HFFc6 (cell line): ENCODE data around the gene RANBP17. TPM values are rescaled to one million over a fixed set of nuclear protein-coding genes. Genes with fewer than 3 reads are reported as not detected.
"Not testable (repeated sequence)": the region's sequence is repeated elsewhere in the genome, so short reads cannot be mapped to it uniquely, and the experiment has no call there.

Experiments used
- DNase-seq: peaks from one replicate; pipeline ENCODE4 v3.0.0-alpha.2; 2018
- H3K27ac Mint-ChIP-seq: 2 replicates; pipeline ENCODE4 v1.8.0; 2020; ENCODE audit warnings: mild to moderate bottlenecking, mixed read lengths
- H3K27me3 Mint-ChIP-seq: 2 replicates; pipeline ENCODE4 v1.8.0; 2021; ENCODE audit warnings: mild to moderate bottlenecking, moderate library complexity, mixed read lengths; ENCODE audit not compliant: insufficient read depth
- H3K36me3 Mint-ChIP-seq: 2 replicates; pipeline ENCODE4 v1.8.0; 2021; ENCODE audit warnings: low read depth, mixed read lengths
- H3K4me1 Mint-ChIP-seq: 2 replicates; pipeline ENCODE4 v1.8.0; 2020; ENCODE audit warnings: low read depth, mixed read lengths
- H3K4me3 Mint-ChIP-seq: 2 replicates; pipeline ENCODE4 v1.8.0; 2020; ENCODE audit warnings: mild to moderate bottlenecking, moderate library complexity, mixed read lengths
- H3K9me3 Mint-ChIP-seq: 2 replicates; pipeline ENCODE4 v1.8.0; 2020; ENCODE audit warnings: mild to moderate bottlenecking, mixed read lengths
- total RNA-seq, 6 experiments: library from RNA; stranded (reverse); fragmentation: NEBNext Ultra II Directional; extraction: Animal tissue kit (Norgen Biotek cat#: 25700); gene quantifications; 2 replicates in 1 of 6; 3 replicates in 5 of 6; pipeline ENCODE4 v1.2.3, GENCODE V29; 2021
- TF ChIP-seq, protein P1 (sequence below): fragments of 200-600 bp; sonication (generic); IDR thresholded peaks from 2 replicates; pipeline ENCODE4 v1.5.0; 2021; ENCODE audit warnings: antibody characterized with exemption, mild to moderate bottlenecking

The RANBP17 gene
- total RNA-seq, 6 experiments from 2014 or later, result 3.3 to 7.2 (median 4.9) TPM

DNA sequence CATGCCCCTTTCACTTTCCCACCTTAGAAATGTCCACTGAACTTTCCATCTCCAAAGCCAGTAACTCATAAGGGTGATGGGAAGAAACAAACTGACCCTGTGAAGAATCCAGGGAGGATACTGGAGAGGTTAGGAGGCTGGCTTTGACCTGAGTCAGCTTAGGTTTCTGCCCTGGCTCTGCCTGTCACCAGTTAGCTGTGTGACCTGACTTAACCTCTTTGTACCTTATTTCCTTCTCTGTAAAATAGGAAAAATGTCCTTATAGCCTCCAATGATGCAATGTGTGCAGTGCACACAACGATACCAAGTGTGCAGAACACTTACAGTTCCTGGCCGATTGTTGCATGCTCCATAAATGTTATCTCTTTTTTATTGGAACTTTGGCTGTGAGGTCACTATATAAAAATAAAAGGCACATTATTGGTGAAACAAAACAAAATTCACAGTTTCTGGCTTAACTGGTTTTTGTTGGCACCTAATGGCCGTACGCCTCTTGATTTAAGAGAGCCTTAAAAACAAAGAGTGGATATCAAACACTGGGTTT, 40.5 kb upstream of the RANBP17 start:
- Mint-ChIP-seq H3K27ac (no peak overlapping the region), H3K4me1 (peaks cover 28% of the 10 kb centered on the region), H3K27me3 (peaks cover 6% of the 10 kb centered on the region), H3K36me3 (peaks cover 6% of the 10 kb centered on the region; the same call in 1 of the 2 replicates), H3K9me3 (peaks cover 6% of the 10 kb centered on the region; the same call in 1 of the 2 replicates), H3K4me3 (no peak overlapping the region)
- no peak for DNase-seq
- TF ChIP-seq, protein P1, sequence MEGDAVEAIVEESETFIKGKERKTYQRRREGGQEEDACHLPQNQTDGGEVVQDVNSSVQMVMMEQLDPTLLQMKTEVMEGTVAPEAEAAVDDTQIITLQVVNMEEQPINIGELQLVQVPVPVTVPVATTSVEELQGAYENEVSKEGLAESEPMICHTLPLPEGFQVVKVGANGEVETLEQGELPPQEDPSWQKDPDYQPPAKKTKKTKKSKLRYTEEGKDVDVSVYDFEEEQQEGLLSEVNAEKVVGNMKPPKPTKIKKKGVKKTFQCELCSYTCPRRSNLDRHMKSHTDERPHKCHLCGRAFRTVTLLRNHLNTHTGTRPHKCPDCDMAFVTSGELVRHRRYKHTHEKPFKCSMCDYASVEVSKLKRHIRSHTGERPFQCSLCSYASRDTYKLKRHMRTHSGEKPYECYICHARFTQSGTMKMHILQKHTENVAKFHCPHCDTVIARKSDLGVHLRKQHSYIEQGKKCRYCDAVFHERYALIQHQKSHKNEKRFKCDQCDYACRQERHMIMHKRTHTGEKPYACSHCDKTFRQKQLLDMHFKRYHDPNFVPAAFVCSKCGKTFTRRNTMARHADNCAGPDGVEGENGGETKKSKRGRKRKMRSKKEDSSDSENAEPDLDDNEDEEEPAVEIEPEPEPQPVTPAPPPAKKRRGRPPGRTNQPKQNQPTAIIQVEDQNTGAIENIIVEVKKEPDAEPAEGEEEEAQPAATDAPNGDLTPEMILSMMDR, result no peak

DNA sequence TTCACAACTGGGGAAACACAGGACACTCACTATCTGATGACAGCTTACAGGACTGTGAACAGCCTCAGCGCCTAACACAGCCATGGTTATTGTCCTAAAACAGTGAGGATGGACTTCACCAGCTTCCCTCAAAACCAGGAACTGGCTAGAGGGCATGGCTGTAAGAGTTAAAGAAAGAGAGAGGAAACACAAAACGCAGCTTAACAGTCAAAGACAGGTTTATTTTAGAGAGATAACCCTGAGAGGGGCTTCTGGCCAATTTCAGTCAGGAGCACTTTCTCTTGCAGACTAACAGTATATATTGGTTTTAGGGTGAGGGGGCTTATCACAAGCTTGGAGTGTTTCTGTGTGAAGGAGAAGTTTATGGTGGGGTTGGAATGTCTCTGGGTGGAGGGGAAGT, 35.7 kb upstream of the RANBP17 start:
- DNase-seq, result no peak
- Mint-ChIP-seq H3K4me1 (peaks cover 3% of the 10 kb centered on the region; the same call in 1 of the 2 replicates), H3K4me3 (no peak overlapping the region), H3K36me3 (peaks cover 8% of the 10 kb centered on the region; the same call in 1 of the 2 replicates), H3K27ac (no peak overlapping the region), H3K27me3 (peaks cover 6% of the 10 kb centered on the region; the same call in 1 of the 2 replicates), H3K9me3 (peaks cover 8% of the 10 kb centered on the region; the same call in 1 of the 2 replicates)
- TF ChIP-seq, protein P1, result no peak

DNA sequence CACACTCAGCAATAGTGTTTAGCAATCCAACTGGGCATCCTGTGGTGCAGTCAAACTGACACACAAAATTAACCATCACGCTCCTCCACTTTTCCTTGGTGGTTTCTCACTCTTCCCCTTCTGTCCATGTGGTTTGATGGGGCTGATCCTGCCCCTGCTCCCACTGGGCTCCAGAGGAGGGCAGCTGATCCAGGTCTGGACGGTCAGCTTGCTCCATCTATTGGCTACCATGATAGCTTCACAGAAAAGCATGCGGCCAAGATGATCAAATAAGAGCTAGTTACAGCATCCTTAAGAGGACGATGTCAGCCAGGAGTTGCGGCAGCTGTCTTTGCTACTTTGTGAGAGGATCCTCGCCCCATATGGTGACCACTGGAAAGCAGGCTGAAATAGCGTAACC, 29.6 kb upstream of the RANBP17 start:
- Mint-ChIP-seq H3K4me1 (no peaks in the 10 kb centered on the region; the same call in 1 of the 2 replicates), H3K36me3 (no peaks in the 10 kb centered on the region), H3K4me3 (no peak overlapping the region), H3K27ac (no peak overlapping the region), H3K27me3 (peaks cover 4% of the 10 kb centered on the region; the same call in 1 of the 2 replicates), H3K9me3 (no peaks in the 10 kb centered on the region)
- no peak for DNase-seq
- TF ChIP-seq, protein P1, result no peak

DNA sequence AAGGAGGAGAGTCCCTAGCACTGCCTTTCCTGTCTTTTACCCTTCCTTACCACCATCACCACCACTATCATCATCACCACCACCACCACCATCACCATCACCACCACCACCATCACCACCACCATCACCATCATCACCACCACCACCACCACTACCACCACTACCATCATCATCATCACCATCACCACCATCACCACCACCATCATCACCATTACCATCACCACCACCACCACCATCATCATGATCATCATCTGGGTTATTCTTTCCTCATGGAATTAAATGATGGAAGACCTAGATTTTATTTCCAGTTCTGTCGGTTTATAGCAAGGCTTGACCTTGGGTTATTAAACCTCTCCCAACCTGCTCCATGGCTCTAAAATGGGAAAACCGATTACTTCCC, 27.8 kb upstream of the RANBP17 start:
- not testable (repeated sequence) for DNase-seq, H3K27me3 Mint-ChIP-seq, H3K36me3 Mint-ChIP-seq, H3K27ac Mint-ChIP-seq, H3K4me3 Mint-ChIP-seq, H3K9me3 Mint-ChIP-seq, H3K4me1 Mint-ChIP-seq

DNA sequence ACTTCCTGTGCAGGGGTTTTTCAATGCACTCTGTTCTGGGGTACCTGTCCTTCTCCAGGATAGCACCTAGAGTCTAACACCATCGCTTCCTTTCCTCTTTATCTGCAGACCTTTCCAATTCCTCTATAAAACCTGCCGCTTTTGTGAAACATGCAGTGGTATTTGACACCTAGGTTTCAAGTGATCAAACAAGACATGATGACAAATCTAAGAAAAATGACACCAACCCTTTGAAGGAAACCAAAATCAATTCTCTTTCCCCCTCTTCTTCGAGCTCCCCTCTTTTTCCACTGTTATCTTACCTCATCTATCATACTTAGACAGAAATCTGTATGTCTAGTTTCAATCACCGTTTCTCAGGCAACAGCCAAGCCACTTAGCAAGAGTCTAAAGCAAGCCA, 25.6 kb upstream of the RANBP17 start:
- Mint-ChIP-seq H3K9me3 (no peaks in the 10 kb centered on the region), H3K27me3 (peaks cover 4% of the 10 kb centered on the region; the same call in 1 of the 2 replicates), H3K4me3 (no peak overlapping the region), H3K4me1 (no peaks in the 10 kb centered on the region; the same call in 1 of the 2 replicates), H3K36me3 (no peaks in the 10 kb centered on the region), H3K27ac (no peak overlapping the region)
- DNase-seq, result no peak
- TF ChIP-seq, protein P1, result no peak

DNA sequence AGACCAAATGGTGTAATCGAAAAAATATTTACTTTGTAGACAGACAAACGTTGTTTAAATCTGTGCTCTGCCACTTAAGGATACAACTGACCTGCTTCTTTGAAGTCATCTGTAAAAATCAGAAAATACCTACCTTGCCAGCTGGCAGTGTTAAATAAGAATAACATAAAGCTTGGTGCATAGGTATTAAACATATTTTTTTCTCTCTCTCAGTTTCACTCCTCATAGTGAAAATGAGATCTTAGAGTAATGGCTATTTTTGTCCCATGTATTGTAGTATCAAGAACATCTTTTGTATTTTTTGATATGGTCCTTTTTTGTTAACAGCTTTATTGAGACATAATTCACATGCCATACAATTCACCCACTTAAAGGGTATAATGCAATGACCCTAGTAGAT, 17.9 kb upstream of the RANBP17 start:
- DNase-seq, result no peak
- H3K27ac Mint-ChIP-seq, result no peak overlapping the region
- no peaks in the 10 kb centered on the region for H3K27me3 Mint-ChIP-seq
- peaks cover 20% of the 10 kb centered on the region for H3K4me1 Mint-ChIP-seq
- H3K36me3 Mint-ChIP-seq, result no peaks in the 10 kb centered on the region
- TF ChIP-seq, protein P1, result no peak
- no peak overlapping the region for H3K4me3 Mint-ChIP-seq
- no peaks in the 10 kb centered on the region for H3K9me3 Mint-ChIP-seq
